KMS-11 (cell line): ENCODE measurements around the gene UBN1.

ENCODE experiments used
- H2AFZ ChIP-seq: fragments of 200-600 bp; sonication (generic); 2 replicates; pipeline ENCODE4 v1.6.1; 2016; ENCODE audit warnings: antibody characterized with exemption, mixed run types, low read depth
- H3K27ac ChIP-seq: fragments of 200-600 bp; sonication (generic); 2 replicates; pipeline ENCODE4 v1.6.1; 2016; ENCODE audit warnings: mild to moderate bottlenecking, mixed run types
- H3K27me3 ChIP-seq: fragments of 200-600 bp; sonication (generic); 2 replicates; pipeline ENCODE4 v1.6.1; 2017; ENCODE audit warnings: mild to moderate bottlenecking, low read depth, mixed run types, moderate library complexity; ENCODE audit not compliant: insufficient read depth
- H3K36me3 ChIP-seq: fragments of 200-600 bp; sonication (generic); 2 replicates; pipeline ENCODE4 v1.6.1; 2017; ENCODE audit warnings: mild to moderate bottlenecking, mixed run types; ENCODE audit not compliant: insufficient read depth
- H3K4me1 ChIP-seq: fragments of 200-600 bp; sonication (generic); 2 replicates; pipeline ENCODE4 v1.6.1; 2016; ENCODE audit warnings: mild to moderate bottlenecking, low read depth, mixed run types; ENCODE audit not compliant: poor library complexity, severe bottlenecking
- H3K4me2 ChIP-seq: fragments of 200-600 bp; sonication (generic); 2 replicates; pipeline ENCODE4 v1.7.0; 2016; ENCODE audit warnings: mild to moderate bottlenecking, mixed run types
- H3K4me3 ChIP-seq: fragments of 200-600 bp; sonication (generic); IDR thresholded peaks from 2 replicates; pipeline ENCODE4 v1.6.1; 2017; ENCODE audit warnings: low read depth, low read length, mixed read lengths; ENCODE audit not compliant: insufficient read depth
- H3K79me2 ChIP-seq: fragments of 200-600 bp; sonication (generic); 2 replicates; pipeline ENCODE4 v1.6.1; 2016; ENCODE audit warnings: low read depth, mixed run types; ENCODE audit not compliant: insufficient read depth
- H3K9ac ChIP-seq: fragments of 200-600 bp; sonication (generic); 2 replicates; pipeline ENCODE4 v1.6.1; 2016; ENCODE audit warnings: mild to moderate bottlenecking, mixed run types
- H4K20me1 ChIP-seq: fragments of 200-600 bp; sonication (generic); 2 replicates; pipeline ENCODE4 v1.6.1; 2016; ENCODE audit warnings: mild to moderate bottlenecking, mixed run types; ENCODE audit not compliant: insufficient read depth
- CTCF ChIP-seq: fragments of 200-600 bp; sonication (generic); conservative IDR thresholded peaks from 2 replicates; pipeline ENCODE4 v1.6.1; 2017; ENCODE audit warnings: low read depth, mild to moderate bottlenecking, antibody characterized with exemption, low read length, moderate library complexity, mixed read lengths

Gene UBN1

GRCh38 chr16:4847774-4848587 is 700 bp downstream of the UBN1 start:
- H4K20me1 ChIP-seq: peaks cover 9% of the 10 kb centered on the region
- no peak for TF ChIP-seq CTCF
- peak overlapping the region; percentile 95 for H3K4me2 ChIP-seq
- H3K9ac ChIP-seq: peak overlapping the region; percentile 90
- peaks cover 46% of the 10 kb centered on the region for H3K4me1 ChIP-seq
- H3K27ac ChIP-seq: peak overlapping the region; percentile 77
- H3K79me2 ChIP-seq: peaks cover 89% of the 10 kb centered on the region
- H3K36me3 ChIP-seq: peaks cover 10% of the 10 kb centered on the region; the same call in 1 of the 2 replicates
- H2AFZ ChIP-seq: peak overlapping the region; percentile 69
- no peaks in the 10 kb centered on the region for H3K27me3 ChIP-seq
- no peak overlapping the region for H3K4me3 ChIP-seq

GRCh38 chr16:4850211-4850610 is 2.9 kb downstream of the UBN1 start:
- peaks cover 9% of the 10 kb centered on the region for H4K20me1 ChIP-seq
- H3K27me3 ChIP-seq: no peaks in the 10 kb centered on the region
- no peak overlapping the region for H3K27ac ChIP-seq
- H3K36me3 ChIP-seq: peaks cover 11% of the 10 kb centered on the region; the same call in 1 of the 2 replicates
- H3K4me1 ChIP-seq: peaks cover 42% of the 10 kb centered on the region
- H3K4me3 ChIP-seq: no peak overlapping the region
- no peak overlapping the region for H3K9ac ChIP-seq
- peak overlapping the region; percentile 95 for H3K4me2 ChIP-seq
- H2AFZ ChIP-seq: no peak overlapping the region
- peaks cover 74% of the 10 kb centered on the region for H3K79me2 ChIP-seq
- TF ChIP-seq CTCF: no peak

DNA sequence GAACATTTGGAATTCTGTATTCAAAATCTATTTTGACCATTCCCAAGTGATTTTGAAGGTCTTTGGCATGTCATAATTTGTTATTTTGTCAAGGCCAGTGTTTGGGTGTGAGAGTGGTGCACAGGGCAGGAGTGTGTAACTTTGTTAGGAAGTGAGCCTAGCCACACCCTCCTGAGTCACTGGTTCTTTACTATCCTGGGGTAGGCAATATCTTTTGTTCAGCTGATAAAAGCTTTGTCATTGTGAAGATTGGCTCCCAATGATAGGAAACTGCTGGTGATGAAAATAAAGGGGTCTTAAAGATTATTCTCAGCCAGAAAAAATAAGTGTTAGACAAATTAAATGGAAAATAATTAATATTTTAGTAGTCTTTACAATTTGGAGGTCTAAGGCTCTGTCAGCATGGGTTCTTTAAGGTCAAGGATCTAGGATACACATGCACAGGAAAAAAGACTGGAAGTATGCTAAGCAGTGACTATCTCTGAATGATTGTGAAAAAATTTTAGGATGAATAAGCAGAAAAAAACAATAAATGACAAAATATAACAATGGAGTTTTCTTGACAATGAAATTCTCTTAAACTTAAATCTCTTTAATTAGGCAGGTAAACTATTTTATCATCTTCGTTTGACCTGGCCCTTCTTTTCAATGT is 5.1 kb downstream of the UBN1 start:
- Histone ChIP-seq H3K27ac (no peak overlapping the region), H3K4me2 (no peak overlapping the region), H3K79me2 (peaks cover 56% of the 10 kb centered on the region)

GRCh38 chr16:4855371-4855770 is 8.1 kb downstream of the UBN1 start:
- H3K36me3 ChIP-seq: peaks cover 11% of the 10 kb centered on the region; the same call in 1 of the 2 replicates

More for the DNA sequence above, 5.1 kb downstream of the UBN1 start:
- peaks cover 32% of the 10 kb centered on the region for H3K4me1 ChIP-seq
- no peak overlapping the region for H3K4me3 ChIP-seq
- H3K36me3 ChIP-seq: peaks cover 11% of the 10 kb centered on the region; the same call in 1 of the 2 replicates
- TF ChIP-seq CTCF: no peak
- H3K9ac ChIP-seq: no peak overlapping the region
- H3K27me3 ChIP-seq: no peaks in the 10 kb centered on the region
- no peak overlapping the region for H2AFZ ChIP-seq
- H4K20me1 ChIP-seq: peaks cover 9% of the 10 kb centered on the region

More at GRCh38 chr16:4855371-4855770, 8.1 kb downstream of the UBN1 start:
- TF ChIP-seq CTCF: no peak
- H3K79me2 ChIP-seq: peaks cover 30% of the 10 kb centered on the region
- no peak overlapping the region for H3K4me2 ChIP-seq
- peaks cover 9% of the 10 kb centered on the region for H4K20me1 ChIP-seq
- H3K27ac ChIP-seq: no peak overlapping the region
- no peak overlapping the region for H2AFZ ChIP-seq
- no peak overlapping the region for H3K4me3 ChIP-seq
- H3K4me1 ChIP-seq: peaks cover 14% of the 10 kb centered on the region
- H3K27me3 ChIP-seq: no peaks in the 10 kb centered on the region
- H3K9ac ChIP-seq: no peak overlapping the region
